Measurements from ENCODE around the gene PRKCB. TPM values are rescaled to one million over a fixed set of nuclear protein-coding genes. Genes with fewer than 3 reads are reported as not detected.

The PRKCB gene
- total and polyA plus RNA-seq, 2 experiments from 2014 or later, result 0.70 to 0.92 TPM

DNA sequence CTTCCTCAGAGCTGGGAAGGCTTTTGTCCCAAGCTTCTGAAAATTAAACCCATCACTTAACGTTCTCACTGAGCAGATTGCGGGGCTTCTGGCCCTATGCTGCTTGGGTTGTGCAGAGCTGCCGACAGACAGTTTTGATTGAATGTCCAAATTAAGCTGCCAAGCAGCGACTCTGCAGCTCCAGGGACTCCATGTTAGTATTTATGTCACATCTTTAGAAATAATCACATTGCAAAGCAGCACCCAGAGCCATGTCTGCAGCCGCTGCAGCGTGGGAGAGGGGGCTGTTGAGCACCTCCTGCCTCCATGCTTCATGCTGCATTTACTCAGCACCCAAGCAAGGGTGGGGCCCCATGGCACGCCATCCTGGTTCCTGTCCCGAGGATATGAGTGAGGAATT lies 242.2 kb downstream of the PRKCB start:
- H2AFZ ChIP-seq, result no peak overlapping the region
- no peaks in the 10 kb centered on the region for H3K27me3 ChIP-seq
- 78% methylated on average over 8 of the region's 8 CpGs for WGBS (ENCODE audit: low lambda C conversion rate, missing lambda C conversion rate)
- no peak overlapping the region for H3K4me3 ChIP-seq
- no peaks in the 10 kb centered on the region for H4K20me1 ChIP-seq (ENCODE audit: insufficient read depth, poor library complexity, severe bottlenecking)
- H3K4me2 ChIP-seq, result no peak overlapping the region
- no peaks in the 10 kb centered on the region for H3K4me1 ChIP-seq (ENCODE audit: insufficient read depth)
- H3K36me3 ChIP-seq (replicated peaks; ENCODE audit: insufficient read depth, low read depth), result no peaks in the 10 kb centered on the region
- H3K79me2 ChIP-seq, result no peaks in the 10 kb centered on the region
- no peaks in the 10 kb centered on the region for H3K9me2 ChIP-seq (replicated peaks; ENCODE audit: insufficient read depth)
- DNase-seq (ENCODE audit: low spot score), result no peak
- no peaks in the 10 kb centered on the region for H3K9me3 ChIP-seq (ENCODE audit: low read depth)
- TF ChIP-seq, protein P1, sequence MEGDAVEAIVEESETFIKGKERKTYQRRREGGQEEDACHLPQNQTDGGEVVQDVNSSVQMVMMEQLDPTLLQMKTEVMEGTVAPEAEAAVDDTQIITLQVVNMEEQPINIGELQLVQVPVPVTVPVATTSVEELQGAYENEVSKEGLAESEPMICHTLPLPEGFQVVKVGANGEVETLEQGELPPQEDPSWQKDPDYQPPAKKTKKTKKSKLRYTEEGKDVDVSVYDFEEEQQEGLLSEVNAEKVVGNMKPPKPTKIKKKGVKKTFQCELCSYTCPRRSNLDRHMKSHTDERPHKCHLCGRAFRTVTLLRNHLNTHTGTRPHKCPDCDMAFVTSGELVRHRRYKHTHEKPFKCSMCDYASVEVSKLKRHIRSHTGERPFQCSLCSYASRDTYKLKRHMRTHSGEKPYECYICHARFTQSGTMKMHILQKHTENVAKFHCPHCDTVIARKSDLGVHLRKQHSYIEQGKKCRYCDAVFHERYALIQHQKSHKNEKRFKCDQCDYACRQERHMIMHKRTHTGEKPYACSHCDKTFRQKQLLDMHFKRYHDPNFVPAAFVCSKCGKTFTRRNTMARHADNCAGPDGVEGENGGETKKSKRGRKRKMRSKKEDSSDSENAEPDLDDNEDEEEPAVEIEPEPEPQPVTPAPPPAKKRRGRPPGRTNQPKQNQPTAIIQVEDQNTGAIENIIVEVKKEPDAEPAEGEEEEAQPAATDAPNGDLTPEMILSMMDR (IDR thresholded peaks at IDR 0.05; ENCODE audit: poor library complexity), result no peak
- no peak for TF ChIP-seq EZH2 (IDR thresholded peaks at IDR 0.05; ENCODE audit: borderline replicate concordance)
- TF ChIP-seq EZH2phosphoT487 (IDR thresholded peaks at IDR 0.05; ENCODE audit: low read depth, severe bottlenecking, unreplicated experiment), result no peak
- H3K27ac ChIP-seq, result no peak overlapping the region

DNA sequence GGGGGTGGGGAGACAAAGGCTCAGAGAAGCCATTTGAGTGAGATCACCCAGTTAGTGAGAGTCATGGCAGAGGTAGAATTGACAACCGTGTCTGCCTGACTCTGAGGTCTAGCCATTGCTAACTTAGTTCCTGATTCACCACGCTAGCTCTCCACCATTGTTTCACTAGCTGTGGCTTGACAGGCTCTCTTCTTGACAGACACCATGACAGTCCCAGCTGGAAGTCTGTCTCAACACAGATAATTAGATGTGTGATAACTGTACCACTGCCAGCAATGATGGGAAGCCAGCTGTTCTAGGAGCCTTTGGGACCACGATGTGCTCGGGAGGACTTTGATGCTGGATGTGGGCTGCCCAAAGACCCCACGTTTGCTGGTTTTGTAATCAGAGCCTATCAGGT lies 249.9 kb downstream of the PRKCB start:
- TF ChIP-seq EZH2 (IDR thresholded peaks at IDR 0.05; ENCODE audit: borderline replicate concordance) (no peak), EZH2phosphoT487 (IDR thresholded peaks at IDR 0.05; ENCODE audit: low read depth, severe bottlenecking, unreplicated experiment) (no peak)
- TF ChIP-seq, protein P1 (IDR thresholded peaks at IDR 0.05; ENCODE audit: poor library complexity), result no peak
- WGBS (ENCODE audit: low lambda C conversion rate, missing lambda C conversion rate), result 63% methylated on average over 5 of the region's 5 CpGs
- DNase-seq (ENCODE audit: low spot score), result no peak

GRCh38 chr16:24087891-24088410 lies 252.2 kb downstream of the PRKCB start:
- H3K27me3 ChIP-seq, result no peaks in the 10 kb centered on the region
- H3K4me2 ChIP-seq, result no peak overlapping the region
- no peaks in the 10 kb centered on the region for H3K36me3 ChIP-seq (replicated peaks; ENCODE audit: insufficient read depth, low read depth)
- no peak for DNase-seq (ENCODE audit: low spot score)
- H3K4me3 ChIP-seq, result no peak overlapping the region
- no peaks in the 10 kb centered on the region for H3K79me2 ChIP-seq
- H3K9me2 ChIP-seq (replicated peaks; ENCODE audit: insufficient read depth), result no peaks in the 10 kb centered on the region
- no peaks in the 10 kb centered on the region for H4K20me1 ChIP-seq (ENCODE audit: insufficient read depth, poor library complexity, severe bottlenecking)
- WGBS (ENCODE audit: low lambda C conversion rate, missing lambda C conversion rate), result 52% methylated on average over 10 of the region's 10 CpGs
- H3K9me3 ChIP-seq (ENCODE audit: low read depth), result no peaks in the 10 kb centered on the region
- H2AFZ ChIP-seq, result no peak overlapping the region
- TF ChIP-seq, protein P1 (IDR thresholded peaks at IDR 0.05; ENCODE audit: poor library complexity), result no peak
- TF ChIP-seq EZH2 (IDR thresholded peaks at IDR 0.05; ENCODE audit: borderline replicate concordance) (no peak), EZH2phosphoT487 (IDR thresholded peaks at IDR 0.05; ENCODE audit: low read depth, severe bottlenecking, unreplicated experiment) (no peak)
- no peaks in the 10 kb centered on the region for H3K4me1 ChIP-seq (ENCODE audit: insufficient read depth)
- no peak overlapping the region for H3K27ac ChIP-seq

More for the DNA sequence above, 249.9 kb downstream of the PRKCB start:
- Histone ChIP-seq H3K9me3 (ENCODE audit: low read depth) (no peaks in the 10 kb centered on the region), H3K36me3 (replicated peaks; ENCODE audit: insufficient read depth, low read depth) (no peaks in the 10 kb centered on the region), H3K4me2 (no peak overlapping the region), H3K4me3 (no peak overlapping the region), H2AFZ (no peak overlapping the region), H3K27me3 (no peaks in the 10 kb centered on the region), H3K4me1 (ENCODE audit: insufficient read depth) (no peaks in the 10 kb centered on the region), H4K20me1 (ENCODE audit: insufficient read depth, poor library complexity, severe bottlenecking) (no peaks in the 10 kb centered on the region), H3K9me2 (replicated peaks; ENCODE audit: insufficient read depth) (no peaks in the 10 kb centered on the region), H3K79me2 (no peaks in the 10 kb centered on the region), H3K27ac (no peak overlapping the region)
